Fibroblast of lung (primary cell): ENCODE measurements around the gene BABAM2. TPM values are rescaled to one million over a fixed set of nuclear protein-coding genes. Genes with fewer than 3 reads are reported as not detected.
"Not testable (repeated sequence)": the region's sequence is repeated elsewhere in the genome, so short reads cannot be mapped to it uniquely, and the experiment has no call there.

Experiments
- DNase-seq, 2 donors: peaks; one replicate each; pipeline versions ENCODE4 v3.0.0 to v3.0.0-alpha.2; 2010; ENCODE audit warnings: low read depth in 2 of 2
- H2AFZ ChIP-seq: 2 replicates; pipeline ENCODE4 v1.5.1; 2012; ENCODE audit warnings: low read length, control low read depth, inconsistent platforms
- H3K27ac ChIP-seq: 2 replicates; pipeline ENCODE4 v1.5.1; 2011; ENCODE audit warnings: low read length, control low read depth; ENCODE audit not compliant: insufficient read depth
- H3K27me3 ChIP-seq: 2 replicates; pipeline ENCODE4 v1.5.1; 2011; ENCODE audit warnings: mild to moderate bottlenecking, low read length; ENCODE audit not compliant: control insufficient read depth, insufficient read depth
- H3K36me3 ChIP-seq: 2 replicates; pipeline ENCODE4 v1.5.1; 2011; ENCODE audit warnings: low read length; ENCODE audit not compliant: control insufficient read depth, insufficient read depth
- H3K4me1 ChIP-seq: 2 replicates; pipeline ENCODE4 v1.5.1; 2011; ENCODE audit warnings: low read length; ENCODE audit not compliant: control insufficient read depth, insufficient read depth; ENCODE audit errors: extremely low read depth
- H3K4me2 ChIP-seq: 2 replicates; pipeline ENCODE4 v1.5.1; 2011; ENCODE audit warnings: low read length, control low read depth; ENCODE audit not compliant: insufficient read depth; ENCODE audit errors: extremely low read depth
- H3K4me3 ChIP-seq, 4 experiments: fragments of 200-600 bp in 1 of 4; sonication (generic) in 1 of 4; replicated peaks in 1 of 4; 2 replicates each; pipeline ENCODE4 v1.5.1; 2011 to 2016; ENCODE audit warnings: low read length in 4 of 4, low read depth in 3 of 4, mild to moderate bottlenecking in 3 of 4, control low read depth in 2 of 4, inconsistent platforms in 1 of 4, mixed read lengths in 1 of 4; ENCODE audit not compliant: insufficient read depth in 1 of 4; ENCODE audit errors: control extremely low read depth in 1 of 4
- H3K79me2 ChIP-seq: 2 replicates; pipeline ENCODE4 v1.5.1; 2012; ENCODE audit warnings: mild to moderate bottlenecking, low read length, inconsistent platforms; ENCODE audit not compliant: control insufficient read depth, insufficient read depth
- H3K9ac ChIP-seq: 2 replicates; pipeline ENCODE4 v1.5.1; 2011; ENCODE audit warnings: mild to moderate bottlenecking, low read length, control low read depth; ENCODE audit not compliant: insufficient read depth
- H3K9me3 ChIP-seq: 2 replicates; pipeline ENCODE4 v1.5.1; 2012; ENCODE audit warnings: low read depth, low read length; ENCODE audit not compliant: control insufficient read depth, insufficient read depth
- H4K20me1 ChIP-seq: 2 replicates; pipeline ENCODE4 v1.5.1; 2011; ENCODE audit warnings: low read length; ENCODE audit not compliant: control insufficient read depth, insufficient read depth; ENCODE audit errors: extremely low read depth
- CTCF ChIP-seq, 2 donors: IDR thresholded peaks in 1 of 2; conservative IDR thresholded peaks in 1 of 2; 1 replicate in 1 of 2; 2 replicates in 1 of 2; pipeline ENCODE4 v1.5.1; 2011 to 2012; ENCODE audit warnings: low read length in 2 of 2, control low read depth in 1 of 2, inconsistent platforms in 1 of 2, low read depth in 1 of 2, mild to moderate bottlenecking in 1 of 2
- EZH2 ChIP-seq: IDR thresholded peaks from 2 replicates; pipeline ENCODE4 v1.5.1; 2012; ENCODE audit warnings: low read length, control low read depth, mild to moderate bottlenecking; ENCODE audit errors: missing control alignments
- polyA plus RNA-seq, 2 donors: library from polyadenylated mRNA; depleted of rRNA in 1 of 2; stranded (reverse) in 1 of 2; unstranded in 1 of 2; fragments of >200 nt; gene quantifications; 2 replicates each; pipeline ENCODE4 v1.2.1, GENCODE V29; 2011 to 2012; ENCODE audit warnings: missing spikeins in 1 of 2
- total RNA-seq: library from RNA; depleted of rRNA; stranded (reverse); fragments of >200 nt; gene quantifications from 2 replicates; pipeline ENCODE4 v1.2.1, GENCODE V29; 2014

Gene BABAM2
- total and polyA plus RNA-seq, 2 donors (not counting 1 experiment from before 2014, with no cell fraction given): 25.6 to 33.4 TPM

GRCh38 chr2:27973592-27973991 lies 83.1 kb downstream of the BABAM2 start:
- H3K4me3 ChIP-seq: no peak overlapping the region
- no peak for TF ChIP-seq EZH2
- peak; percentile 19 to 52 for TF ChIP-seq CTCF (conservative IDR thresholded peaks at IDR 0.05 in 1 of 2, IDR thresholded peaks at IDR 0.05 in 1 of 2; ENCODE audit: low read depth in 1 of 2, low read length in 2 of 2)
- H3K79me2 ChIP-seq: no peaks in the 10 kb centered on the region
- no peak overlapping the region for H2AFZ ChIP-seq
- H3K4me2 ChIP-seq: no peak overlapping the region
- H3K4me1 ChIP-seq: peaks cover 8% of the 10 kb centered on the region
- no peak overlapping the region for H3K27ac ChIP-seq
- no peaks in the 10 kb centered on the region for H3K27me3 ChIP-seq
- no peaks in the 10 kb centered on the region for H4K20me1 ChIP-seq
- no peaks in the 10 kb centered on the region for H3K36me3 ChIP-seq
- DNase-seq: peak; percentile 41 to 49
- no peak overlapping the region for H3K9ac ChIP-seq
- no peaks in the 10 kb centered on the region for H3K9me3 ChIP-seq

GRCh38 chr2:27976308-27976707 lies 85.8 kb downstream of the BABAM2 start:
- Histone ChIP-seq H3K9ac (no peak overlapping the region), H2AFZ (no peak overlapping the region), H3K27me3 (no peaks in the 10 kb centered on the region), H3K27ac (no peak overlapping the region), H3K79me2 (no peaks in the 10 kb centered on the region), H3K36me3 (no peaks in the 10 kb centered on the region), H3K9me3 (no peaks in the 10 kb centered on the region), H3K4me2 (no peak overlapping the region), H3K4me3 (no peak overlapping the region), H4K20me1 (no peaks in the 10 kb centered on the region), H3K4me1 (peaks cover 8% of the 10 kb centered on the region)
- TF ChIP-seq CTCF (conservative IDR thresholded peaks at IDR 0.05 in 1 of 2, IDR thresholded peaks at IDR 0.05 in 1 of 2; ENCODE audit: low read depth in 1 of 2, low read length in 2 of 2) (no peak), EZH2 (no peak)
- DNase-seq: no peak

GRCh38 chr2:27977731-27978312 lies 87.3 kb downstream of the BABAM2 start:
- H3K9me3 ChIP-seq: no peaks in the 10 kb centered on the region
- no peaks in the 10 kb centered on the region for H3K36me3 ChIP-seq
- H2AFZ ChIP-seq: no peak overlapping the region
- H3K27ac ChIP-seq: peak overlapping the region; percentile 59
- peak; percentile 94 to 97 for DNase-seq
- H3K27me3 ChIP-seq: no peaks in the 10 kb centered on the region
- H3K79me2 ChIP-seq: no peaks in the 10 kb centered on the region
- no peaks in the 10 kb centered on the region for H4K20me1 ChIP-seq
- H3K4me1 ChIP-seq: peaks cover 8% of the 10 kb centered on the region
- no peak overlapping the region for H3K4me3 ChIP-seq
- no peak overlapping the region for H3K9ac ChIP-seq
- H3K4me2 ChIP-seq: peak overlapping the region; percentile 47
- TF ChIP-seq CTCF (conservative IDR thresholded peaks at IDR 0.05 in 1 of 2, IDR thresholded peaks at IDR 0.05 in 1 of 2; ENCODE audit: low read depth in 1 of 2, low read length in 2 of 2): no peak
- TF ChIP-seq EZH2: no peak

GRCh38 chr2:27978761-27979160 lies 88.2 kb downstream of the BABAM2 start:
- H2AFZ ChIP-seq, H3K4me2 ChIP-seq, H4K20me1 ChIP-seq, H3K4me1 ChIP-seq, H3K79me2 ChIP-seq, H3K9ac ChIP-seq, H3K9me3 ChIP-seq, DNase-seq, H3K27ac ChIP-seq, H3K4me3 ChIP-seq, H3K36me3 ChIP-seq, H3K27me3 ChIP-seq: not testable (repeated sequence)
